Muscle layer of colon (tissue), 2 donors: ENCODE measurements around the gene IPPK.

ENCODE experiments used
- H3K27ac ChIP-seq: one replicate; pipeline ENCODE4 v1.7.0; 2013; ENCODE audit warnings: low read depth, mild to moderate bottlenecking, low read length, moderate library complexity
- H3K27me3 ChIP-seq, 2 donors: one replicate each; pipeline ENCODE4 v1.7.0; 2013; ENCODE audit warnings: low read length in 2 of 2, mild to moderate bottlenecking in 2 of 2; ENCODE audit not compliant: insufficient read depth in 2 of 2, control insufficient read depth in 1 of 2
- H3K36me3 ChIP-seq: one replicate; pipeline ENCODE4 v1.7.0; 2013; ENCODE audit warnings: mild to moderate bottlenecking, low read length; ENCODE audit not compliant: insufficient read depth
- H3K4me1 ChIP-seq: one replicate; pipeline ENCODE4 v1.7.0; 2013; ENCODE audit warnings: mild to moderate bottlenecking, low read length; ENCODE audit not compliant: insufficient read depth
- H3K4me3 ChIP-seq, 2 donors: one replicate each; pipeline ENCODE4 v1.7.0; 2013; ENCODE audit warnings: low read length in 2 of 2, low read depth in 1 of 2, mild to moderate bottlenecking in 1 of 2, moderate library complexity in 1 of 2
- H3K9ac ChIP-seq: one replicate; pipeline ENCODE4 v1.7.0; 2013; ENCODE audit warnings: low read length
- H3K9me3 ChIP-seq: one replicate; pipeline ENCODE4 v1.7.0; 2013; ENCODE audit warnings: mild to moderate bottlenecking, low read length
- donor health status: abdominal sarcoma.
- donor health status: Adenocarcinoma of cecum.

The IPPK gene

GRCh38 chr9:92610470-92611420 lies 59.2 kb downstream of the IPPK start:
- Histone ChIP-seq H3K27ac (no peak overlapping the region), H3K27me3 (no peaks in the 10 kb centered on the region)

GRCh38 chr9:92608909-92609445 lies 61.0 kb downstream of the IPPK start:
- H3K9ac ChIP-seq = peak overlapping the region; percentile 17
- H3K9me3 ChIP-seq = no peaks in the 10 kb centered on the region
- peak overlapping the region; percentile 21 for H3K27ac ChIP-seq
- peaks cover 6% of the 10 kb centered on the region for H3K36me3 ChIP-seq
- peaks cover 46% of the 10 kb centered on the region for H3K4me1 ChIP-seq
- no peaks in the 10 kb centered on the region for H3K27me3 ChIP-seq
- H3K4me3 ChIP-seq = no peak overlapping the region

More at GRCh38 chr9:92610470-92611420, 59.2 kb downstream of the IPPK start:
- no peaks in the 10 kb centered on the region for H3K9me3 ChIP-seq
- H3K9ac ChIP-seq = no peak overlapping the region
- no peak overlapping the region for H3K4me3 ChIP-seq
- H3K4me1 ChIP-seq = peaks cover 54% of the 10 kb centered on the region
- H3K36me3 ChIP-seq = peaks cover 6% of the 10 kb centered on the region

GRCh38 chr9:92608241-92608908 lies 61.6 kb downstream of the IPPK start:
- H3K9ac ChIP-seq = no peak overlapping the region

GRCh38 chr9:92607773-92608172 lies 62.2 kb downstream of the IPPK start:
- Histone ChIP-seq H3K9ac (no peak overlapping the region), H3K4me3 (no peak overlapping the region), H3K4me1 (peaks cover 46% of the 10 kb centered on the region), H3K27me3 (no peaks in the 10 kb centered on the region), H3K9me3 (no peaks in the 10 kb centered on the region), H3K27ac (no peak overlapping the region), H3K36me3 (peaks cover 6% of the 10 kb centered on the region)

More at GRCh38 chr9:92608241-92608908, 61.6 kb downstream of the IPPK start:
- H3K27ac ChIP-seq = peak overlapping the region; percentile 21
- peaks cover 46% of the 10 kb centered on the region for H3K4me1 ChIP-seq
- H3K9me3 ChIP-seq = no peaks in the 10 kb centered on the region
- no peaks in the 10 kb centered on the region for H3K27me3 ChIP-seq
- H3K36me3 ChIP-seq = peaks cover 6% of the 10 kb centered on the region
- H3K4me3 ChIP-seq = no peak overlapping the region

GRCh38 chr9:92607088-92607487 lies 62.8 kb downstream of the IPPK start:
- H3K4me3 ChIP-seq = no peak overlapping the region
- no peaks in the 10 kb centered on the region for H3K9me3 ChIP-seq
- H3K27ac ChIP-seq = no peak overlapping the region
- no peaks in the 10 kb centered on the region for H3K27me3 ChIP-seq
- H3K4me1 ChIP-seq = peaks cover 42% of the 10 kb centered on the region
- H3K36me3 ChIP-seq = peaks cover 4% of the 10 kb centered on the region
- H3K9ac ChIP-seq = no peak overlapping the region

GRCh38 chr9:92605224-92605623 lies 64.7 kb downstream of the IPPK start:
- Histone ChIP-seq H3K9me3 (no peaks in the 10 kb centered on the region), H3K27ac (no peak overlapping the region), H3K4me3 (no peak overlapping the region), H3K4me1 (peaks cover 48% of the 10 kb centered on the region), H3K36me3 (no peaks in the 10 kb centered on the region), H3K9ac (no peak overlapping the region), H3K27me3 (no peaks in the 10 kb centered on the region)

GRCh38 chr9:92603990-92604389 lies 65.9 kb downstream of the IPPK start:
- H3K9me3 ChIP-seq = no peaks in the 10 kb centered on the region
- peaks cover 49% of the 10 kb centered on the region for H3K4me1 ChIP-seq
- H3K4me3 ChIP-seq = no peak overlapping the region
- no peak overlapping the region for H3K27ac ChIP-seq
- no peaks in the 10 kb centered on the region for H3K27me3 ChIP-seq
- no peak overlapping the region for H3K9ac ChIP-seq
- H3K36me3 ChIP-seq = no peaks in the 10 kb centered on the region

- no peaks in the 10 kb centered on the region for H3K27me3 ChIP-seq
- peaks cover 41% of the 10 kb centered on the region for H3K4me1 ChIP-seq
- H3K4me3 ChIP-seq = no peak overlapping the region
- H3K36me3 ChIP-seq = no peaks in the 10 kb centered on the region
- H3K27ac ChIP-seq = no peak overlapping the region
- H3K9ac ChIP-seq = no peak overlapping the region
- H3K9me3 ChIP-seq = no peaks in the 10 kb centered on the region
These were observed 66.8 kb downstream of the IPPK start for GRCh38 chr9:92603100-92603499.

- Histone ChIP-seq H3K9me3 (no peaks in the 10 kb centered on the region), H3K9ac (no peak overlapping the region), H3K27me3 (no peaks in the 10 kb centered on the region), H3K36me3 (no peaks in the 10 kb centered on the region), H3K27ac (no peak overlapping the region), H3K4me1 (peaks cover 34% of the 10 kb centered on the region), H3K4me3 (no peak overlapping the region)
These were observed 67.5 kb downstream of the IPPK start for GRCh38 chr9:92602413-92602812.

GRCh38 chr9:92601451-92601850 lies 68.5 kb downstream of the IPPK start:
- H3K27ac ChIP-seq = peak overlapping the region; percentile 4
- H3K9ac ChIP-seq = no peak overlapping the region
- no peaks in the 10 kb centered on the region for H3K27me3 ChIP-seq
- H3K36me3 ChIP-seq = no peaks in the 10 kb centered on the region
- peaks cover 30% of the 10 kb centered on the region for H3K4me1 ChIP-seq
- H3K4me3 ChIP-seq = peak overlapping the region in 1 of 2 donors; percentile 15
- no peaks in the 10 kb centered on the region for H3K9me3 ChIP-seq

GRCh38 chr9:92600462-92601261 lies 69.3 kb downstream of the IPPK start:
- Histone ChIP-seq H3K4me1 (peaks cover 27% of the 10 kb centered on the region), H3K27ac (peak overlapping the region; percentile 71), H3K27me3 (no peaks in the 10 kb centered on the region), H3K9ac (no peak overlapping the region), H3K4me3 (peak overlapping the region in 1 of 2 donors; percentile 15), H3K36me3 (no peaks in the 10 kb centered on the region), H3K9me3 (no peaks in the 10 kb centered on the region)
